C4-2B (cell line): ENCODE data around the gene HS3ST3A1.

ENCODE experiments used
- ZFX ChIP-seq: fragments of 450-650 bp; IDR thresholded peaks from 2 replicates; pipeline ENCODE4 v1.6.1; 2017
- TF ChIP-seq, protein P1 (sequence below): fragments of 450-650 bp; conservative IDR thresholded peaks from 2 replicates; pipeline ENCODE4 v1.5.1; 2017; ENCODE audit warnings: mild to moderate bottlenecking

DNA sequence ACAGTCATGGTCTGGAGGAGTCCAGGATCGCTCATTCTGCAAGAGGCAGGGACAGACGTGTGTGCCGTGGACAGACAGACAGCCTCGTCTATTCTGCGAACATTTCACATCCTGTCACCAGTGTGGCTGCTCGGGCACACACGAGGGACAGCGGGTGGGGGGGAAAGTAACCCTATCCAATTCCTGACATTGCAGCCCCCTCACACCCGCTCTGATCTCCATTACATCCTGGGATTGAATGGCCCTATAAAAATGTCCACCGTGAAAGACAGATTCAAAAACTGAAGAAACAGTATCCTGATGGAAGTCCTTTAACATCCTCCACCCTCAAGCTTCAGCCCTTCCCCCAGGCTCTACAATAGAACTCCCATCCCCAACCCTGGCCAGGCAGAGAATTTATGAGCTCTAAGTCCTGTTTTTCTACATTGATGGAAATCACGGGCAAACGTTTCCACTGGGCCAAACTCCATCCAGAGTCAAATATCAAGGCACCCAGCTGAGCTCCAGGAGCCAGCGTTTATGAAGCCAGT lies 39.4 kb downstream of the HS3ST3A1 start:
- TF ChIP-seq, protein P1, sequence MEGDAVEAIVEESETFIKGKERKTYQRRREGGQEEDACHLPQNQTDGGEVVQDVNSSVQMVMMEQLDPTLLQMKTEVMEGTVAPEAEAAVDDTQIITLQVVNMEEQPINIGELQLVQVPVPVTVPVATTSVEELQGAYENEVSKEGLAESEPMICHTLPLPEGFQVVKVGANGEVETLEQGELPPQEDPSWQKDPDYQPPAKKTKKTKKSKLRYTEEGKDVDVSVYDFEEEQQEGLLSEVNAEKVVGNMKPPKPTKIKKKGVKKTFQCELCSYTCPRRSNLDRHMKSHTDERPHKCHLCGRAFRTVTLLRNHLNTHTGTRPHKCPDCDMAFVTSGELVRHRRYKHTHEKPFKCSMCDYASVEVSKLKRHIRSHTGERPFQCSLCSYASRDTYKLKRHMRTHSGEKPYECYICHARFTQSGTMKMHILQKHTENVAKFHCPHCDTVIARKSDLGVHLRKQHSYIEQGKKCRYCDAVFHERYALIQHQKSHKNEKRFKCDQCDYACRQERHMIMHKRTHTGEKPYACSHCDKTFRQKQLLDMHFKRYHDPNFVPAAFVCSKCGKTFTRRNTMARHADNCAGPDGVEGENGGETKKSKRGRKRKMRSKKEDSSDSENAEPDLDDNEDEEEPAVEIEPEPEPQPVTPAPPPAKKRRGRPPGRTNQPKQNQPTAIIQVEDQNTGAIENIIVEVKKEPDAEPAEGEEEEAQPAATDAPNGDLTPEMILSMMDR: no peak
- TF ChIP-seq ZFX: no peak
